GM12801 (cell line): Measurements from ENCODE around the gene ADAR.

Source experiments
- CTCF ChIP-seq: IDR thresholded peaks from one replicate; pipeline ENCODE4 v1.5.1; 2011; ENCODE audit warnings: control low read depth; ENCODE audit not compliant: insufficient read length; ENCODE audit errors: extremely low read depth

The ADAR gene

DNA sequence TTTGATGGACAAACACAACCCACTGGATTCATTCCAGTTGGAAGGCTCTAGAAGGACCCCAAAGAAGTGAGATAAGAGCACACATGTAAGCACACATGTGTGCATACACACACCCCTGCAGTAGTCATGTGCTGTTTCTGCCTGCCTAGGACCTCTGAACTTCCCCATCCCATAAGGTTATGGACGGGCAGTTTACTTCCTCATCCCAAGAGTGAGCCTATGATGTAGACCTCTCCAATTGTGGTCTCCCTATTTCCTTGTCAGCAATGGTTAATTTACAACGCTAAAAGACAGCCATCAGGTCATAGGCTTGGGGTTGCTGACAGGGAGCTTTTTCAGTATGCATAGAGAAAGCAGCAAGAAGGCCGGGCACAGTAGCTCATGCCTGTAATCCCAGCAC, 15.4 kb upstream of the ADAR start:
- no peak for TF ChIP-seq CTCF

- TF ChIP-seq CTCF: no peak
Measured at GRCh38 chr1:154622503-154623039, 14.6 kb upstream of the ADAR start.

GRCh38 chr1:154621875-154622274, 13.9 kb upstream of the ADAR start:
- no peak for TF ChIP-seq CTCF

DNA sequence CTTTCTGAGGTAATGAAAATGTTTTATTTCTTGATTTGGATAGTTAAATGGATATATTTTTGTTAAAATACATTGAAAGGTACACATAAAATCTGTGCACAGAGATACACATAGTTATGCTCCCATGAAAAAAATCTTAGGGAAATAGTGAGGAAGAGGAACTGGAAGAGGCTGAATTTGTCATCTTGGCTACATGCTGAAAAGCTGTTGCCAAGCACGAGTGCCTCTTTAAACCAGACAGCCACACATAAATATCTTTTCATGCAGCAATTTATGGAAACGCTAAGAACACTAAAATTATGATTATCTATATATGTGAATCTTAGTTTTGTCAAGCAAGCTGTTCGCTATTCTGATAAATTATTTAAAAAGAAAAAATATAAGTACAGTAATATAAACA, 12.8 kb upstream of the ADAR start:
- TF ChIP-seq CTCF: no peak

GRCh38 chr1:154619181-154619948, 11.4 kb upstream of the ADAR start:
- TF ChIP-seq CTCF: no peak

- TF ChIP-seq CTCF: no peak
Measured at GRCh38 chr1:154616659-154617345, 8.8 kb upstream of the ADAR start.

DNA sequence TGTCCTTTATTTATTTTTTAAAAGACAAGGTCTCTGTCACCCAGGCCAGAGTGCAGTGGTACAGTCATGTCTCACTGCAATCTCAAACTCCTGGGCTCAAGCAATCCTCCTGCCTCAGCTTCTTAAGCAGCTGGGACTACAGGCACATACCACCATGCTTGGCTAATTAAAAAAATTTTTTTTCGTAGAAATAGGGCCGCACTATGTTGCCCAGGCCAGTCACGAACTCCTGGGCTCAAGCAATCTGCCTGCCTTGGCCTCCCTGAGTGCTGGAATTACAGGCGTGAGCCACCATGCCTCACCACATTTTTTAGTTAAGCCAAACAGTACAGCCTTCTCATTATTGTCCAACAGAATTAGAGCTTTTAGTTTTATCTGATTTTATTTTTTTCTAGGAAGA, 7.4 kb upstream of the ADAR start:
- TF ChIP-seq CTCF: no peak
